HK-2 (cell line): ENCODE measurements around the gene TAGLN.
"Not testable (repeated sequence)": the region's sequence is repeated elsewhere in the genome, so short reads cannot be mapped to it uniquely, and the experiment has no call there.

Source experiments
- DNase-seq: peaks from one replicate; pipeline ENCODE4 v3.0.0-alpha.2; 2018; ENCODE audit not compliant: unreplicated experiment

The TAGLN gene

DNA sequence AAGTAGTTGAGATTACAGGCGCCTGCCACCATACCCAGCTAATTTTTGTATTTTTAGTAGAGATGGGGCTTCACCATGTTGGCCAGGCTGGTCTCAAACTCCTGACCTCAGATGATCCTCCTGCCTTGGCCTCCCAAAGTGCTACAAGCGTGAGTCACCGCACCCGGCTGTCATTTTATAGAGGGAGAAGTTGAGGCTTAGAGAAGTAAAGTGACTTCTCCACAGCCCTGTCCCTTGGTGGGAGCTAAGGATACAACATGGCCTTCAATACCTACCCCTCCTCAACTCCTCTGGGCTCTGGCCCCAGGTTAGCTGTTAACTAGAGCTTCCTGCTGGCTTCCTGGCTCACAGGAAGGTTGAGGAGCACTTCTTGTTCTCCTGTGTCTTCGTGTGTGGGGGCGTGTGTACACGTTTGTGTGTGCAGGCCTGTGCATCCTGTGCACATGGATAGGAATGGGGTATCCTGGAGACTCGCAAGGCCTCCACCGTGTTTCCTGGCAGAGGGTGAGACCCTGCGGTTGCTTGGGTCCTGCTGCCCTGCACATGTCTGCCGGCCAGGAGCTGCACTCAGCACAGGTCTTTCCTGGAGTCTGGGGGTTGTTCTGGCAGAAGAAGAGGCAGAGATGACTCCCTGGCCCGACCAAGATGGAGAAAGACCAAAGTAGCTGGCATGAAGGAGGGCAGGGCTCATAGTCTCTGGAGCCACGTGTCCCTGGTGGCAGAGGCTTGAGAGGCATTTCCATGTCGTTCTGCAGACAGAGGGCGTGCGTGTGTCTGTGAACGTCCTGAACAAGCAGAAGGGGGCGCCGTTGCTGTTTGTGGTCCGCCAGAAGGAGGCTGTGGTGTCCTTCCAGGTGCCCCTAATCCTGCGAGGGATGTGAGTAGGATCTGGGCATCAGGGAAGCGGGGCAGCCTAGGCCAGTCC lies 18.2 kb upstream of the TAGLN start:
- no peak for DNase-seq

DNA sequence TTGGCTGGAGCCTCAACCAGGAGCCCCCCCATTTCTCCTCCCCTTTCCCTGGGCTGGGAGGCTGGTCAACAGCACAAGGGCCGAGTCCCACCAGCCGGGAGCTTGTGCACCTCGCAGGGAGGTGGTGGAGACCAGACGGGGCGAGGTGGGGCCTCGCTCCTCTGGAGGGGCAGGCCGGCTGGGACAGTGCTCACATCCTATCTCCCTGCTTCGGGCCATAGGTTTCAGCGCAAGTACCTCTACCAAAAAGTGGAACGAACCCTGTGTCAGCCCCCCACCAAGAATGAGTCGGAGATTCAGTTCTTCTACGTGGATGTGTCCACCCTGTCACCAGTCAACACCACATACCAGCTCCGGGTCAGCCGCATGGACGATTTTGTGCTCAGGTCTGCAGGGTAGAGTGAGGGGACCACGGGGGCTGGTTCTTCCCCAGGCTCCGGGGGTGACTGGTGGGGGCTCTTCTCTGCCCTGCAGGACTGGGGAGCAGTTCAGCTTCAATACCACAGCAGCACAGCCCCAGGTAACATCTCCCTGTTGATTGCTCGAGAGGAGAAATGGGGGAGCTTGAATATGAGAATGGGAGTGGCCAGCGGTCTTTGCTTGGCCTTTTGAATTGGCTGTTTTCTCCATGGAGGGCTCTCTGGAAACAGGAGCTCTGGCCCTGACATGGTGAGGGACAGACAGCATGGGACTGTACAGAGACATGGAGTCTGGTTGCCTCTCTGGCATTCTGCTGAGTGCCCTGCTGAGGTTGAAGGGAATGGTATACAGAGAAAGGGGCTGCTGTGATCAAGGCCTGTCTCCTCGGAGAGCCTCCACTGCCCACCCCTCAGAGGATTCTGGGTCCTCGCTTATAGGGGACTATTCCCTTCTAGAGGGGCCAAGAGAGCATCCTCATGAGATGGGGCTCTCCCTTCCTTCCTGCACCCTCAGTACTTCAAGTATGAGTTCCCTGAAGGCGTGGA lies 17.3 kb upstream of the TAGLN start:
- no peak for DNase-seq

DNA sequence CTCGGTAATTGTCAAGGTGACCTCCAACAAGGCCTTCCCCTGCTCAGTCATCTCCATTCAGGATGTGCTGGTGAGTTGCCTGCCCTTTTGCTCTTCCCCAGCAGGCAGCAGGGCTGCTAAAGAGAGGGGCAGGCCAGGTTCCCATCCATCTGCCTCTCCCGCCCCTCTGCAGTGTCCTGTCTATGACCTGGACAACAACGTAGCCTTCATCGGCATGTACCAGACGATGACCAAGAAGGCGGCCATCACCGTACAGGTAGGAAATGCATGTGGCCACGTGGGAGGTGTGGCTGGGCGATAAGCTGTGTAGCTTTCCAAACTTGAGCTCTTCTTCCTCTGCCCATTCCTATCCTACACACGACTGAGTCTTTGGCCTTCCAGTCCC lies 16.6 kb upstream of the TAGLN start:
- no peak for DNase-seq

DNA sequence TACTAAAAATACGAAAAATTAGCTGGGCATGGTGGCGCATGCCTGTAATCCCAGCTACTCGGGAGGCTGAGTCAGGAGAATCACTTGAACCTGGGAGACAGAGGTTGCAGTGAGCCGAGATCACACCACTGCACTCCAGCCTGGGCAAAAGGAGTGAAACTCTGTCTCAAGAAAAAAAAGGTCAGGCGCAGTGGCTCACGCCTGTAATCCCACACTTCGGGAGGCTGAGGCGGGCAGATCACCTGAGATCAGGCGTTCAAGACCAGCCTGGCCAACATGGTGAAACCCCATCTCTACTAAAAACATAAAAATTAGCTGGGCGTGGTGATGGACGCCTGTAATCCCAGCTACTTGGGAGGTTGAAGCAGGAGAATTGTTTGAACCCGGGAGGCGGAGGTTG lies 16.0 kb upstream of the TAGLN start:
- DNase-seq, result not testable (repeated sequence)

DNA sequence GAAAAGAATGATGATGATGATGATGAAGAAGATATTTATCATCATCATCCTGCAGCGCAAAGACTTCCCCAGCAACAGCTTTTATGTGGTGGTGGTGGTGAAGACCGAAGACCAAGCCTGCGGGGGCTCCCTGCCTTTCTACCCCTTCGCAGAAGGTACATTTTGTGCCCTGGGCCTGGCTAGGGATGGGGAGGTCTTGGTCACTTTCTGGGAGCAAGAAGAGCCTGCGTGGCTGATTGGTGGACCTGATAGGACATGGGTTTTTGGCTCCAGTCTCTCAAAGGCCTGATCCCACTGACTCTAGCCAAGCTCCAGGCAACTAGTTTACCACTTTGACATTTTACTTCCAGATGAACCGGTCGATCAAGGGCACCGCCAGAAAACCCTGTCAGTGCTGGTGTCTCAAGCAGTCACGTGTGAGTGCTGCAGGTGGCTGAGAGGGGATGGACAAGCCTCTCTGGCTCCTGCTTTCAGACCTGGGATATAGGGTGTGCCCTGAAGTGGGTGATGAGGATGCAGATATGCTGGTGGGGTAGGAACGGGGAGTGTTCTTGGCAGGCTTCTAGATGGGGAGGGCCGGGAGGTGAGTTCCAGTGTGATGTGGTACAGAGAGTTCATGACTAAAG lies 15.3 kb upstream of the TAGLN start:
- no peak for DNase-seq

DNA sequence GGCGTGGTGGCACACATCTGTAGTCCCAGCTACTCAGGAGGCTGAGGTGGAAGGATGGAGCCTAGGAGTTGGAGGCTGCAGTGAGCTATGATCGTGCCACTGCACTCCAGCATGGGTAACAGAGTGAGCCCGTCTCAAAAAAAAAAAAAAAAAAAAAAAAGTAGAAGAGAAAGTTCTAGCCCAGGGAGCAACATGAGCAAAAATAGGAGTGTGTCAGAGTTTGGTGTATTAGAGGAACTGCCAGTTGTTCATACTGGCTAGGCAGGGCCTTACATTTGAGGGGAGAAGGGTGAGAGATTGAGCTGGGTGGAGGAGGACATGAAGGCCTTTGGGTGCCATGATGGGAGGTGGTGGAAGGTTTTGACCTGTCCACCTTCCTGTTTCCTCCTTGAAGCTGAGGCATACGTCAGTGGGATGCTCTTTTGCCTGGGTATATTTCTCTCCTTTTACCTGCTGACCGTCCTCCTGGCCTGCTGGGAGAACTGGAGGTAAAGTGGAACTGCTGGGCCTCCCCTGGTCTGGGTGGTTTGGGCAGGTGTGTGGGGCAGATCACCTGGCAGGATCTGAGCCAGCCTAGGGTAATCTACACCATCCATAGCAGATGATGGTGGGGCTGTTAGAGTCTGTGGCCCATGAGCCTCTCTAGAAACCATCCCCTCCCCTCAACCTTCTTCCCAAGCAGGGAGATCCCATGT lies 13.3 kb upstream of the TAGLN start:
- DNase-seq, result no peak

DNA sequence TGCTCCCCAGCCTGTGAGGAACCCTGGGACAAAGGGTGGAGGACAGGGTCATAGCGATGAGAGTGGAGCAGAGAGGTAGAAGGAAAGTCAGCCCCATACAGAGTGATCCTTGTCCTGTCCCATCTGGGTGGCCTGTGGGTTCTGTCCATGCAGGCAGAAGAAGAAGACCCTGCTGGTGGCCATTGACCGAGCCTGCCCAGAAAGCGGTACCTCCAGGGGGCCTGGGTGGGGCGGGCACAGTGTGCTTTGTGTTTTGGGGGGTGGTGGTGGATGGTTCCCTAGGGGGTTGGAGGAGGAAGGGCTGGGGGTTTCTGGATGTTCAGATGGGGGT lies 12.8 kb upstream of the TAGLN start:
- DNase-seq, result no peak

DNA sequence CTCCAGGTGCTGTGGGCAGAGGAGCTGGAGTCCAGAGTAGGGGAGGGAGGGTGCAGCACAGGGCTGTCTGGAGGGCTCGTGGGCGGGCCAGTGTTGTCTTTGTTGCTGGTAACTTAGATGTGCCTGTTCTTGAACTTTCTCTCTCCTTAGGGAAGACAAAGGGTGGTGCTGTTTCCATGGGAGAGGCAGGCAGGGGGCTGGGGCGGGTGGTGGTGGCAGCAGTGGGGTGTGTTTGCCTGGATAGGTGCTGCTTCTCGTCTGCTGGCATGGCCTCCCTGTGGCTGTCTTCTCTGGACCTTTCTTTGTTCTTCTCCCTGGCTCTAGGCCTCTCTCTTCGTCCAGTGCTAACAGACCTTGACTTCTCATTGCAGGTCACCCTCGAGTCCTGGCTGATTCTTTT lies 12.2 kb upstream of the TAGLN start:
- DNase-seq, result no peak

DNA sequence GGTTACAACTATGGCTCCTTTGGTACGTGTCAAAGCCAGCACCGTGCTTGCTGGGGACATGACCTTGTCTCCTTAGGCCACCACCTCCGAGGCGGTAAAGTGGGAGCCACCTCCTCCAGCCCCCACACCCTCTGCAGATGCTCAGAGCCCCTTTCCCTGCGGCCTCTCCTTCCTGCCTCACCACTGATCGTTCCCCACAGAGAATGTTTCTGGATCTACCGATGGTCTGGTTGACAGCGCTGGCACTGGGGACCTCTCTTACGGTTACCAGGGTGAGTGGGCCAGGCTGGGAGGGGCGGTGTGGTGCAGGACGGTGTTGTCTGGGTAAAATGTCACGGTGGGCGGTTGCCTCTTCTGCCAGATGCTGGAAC lies 11.8 kb upstream of the TAGLN start:
- no peak for DNase-seq

DNA sequence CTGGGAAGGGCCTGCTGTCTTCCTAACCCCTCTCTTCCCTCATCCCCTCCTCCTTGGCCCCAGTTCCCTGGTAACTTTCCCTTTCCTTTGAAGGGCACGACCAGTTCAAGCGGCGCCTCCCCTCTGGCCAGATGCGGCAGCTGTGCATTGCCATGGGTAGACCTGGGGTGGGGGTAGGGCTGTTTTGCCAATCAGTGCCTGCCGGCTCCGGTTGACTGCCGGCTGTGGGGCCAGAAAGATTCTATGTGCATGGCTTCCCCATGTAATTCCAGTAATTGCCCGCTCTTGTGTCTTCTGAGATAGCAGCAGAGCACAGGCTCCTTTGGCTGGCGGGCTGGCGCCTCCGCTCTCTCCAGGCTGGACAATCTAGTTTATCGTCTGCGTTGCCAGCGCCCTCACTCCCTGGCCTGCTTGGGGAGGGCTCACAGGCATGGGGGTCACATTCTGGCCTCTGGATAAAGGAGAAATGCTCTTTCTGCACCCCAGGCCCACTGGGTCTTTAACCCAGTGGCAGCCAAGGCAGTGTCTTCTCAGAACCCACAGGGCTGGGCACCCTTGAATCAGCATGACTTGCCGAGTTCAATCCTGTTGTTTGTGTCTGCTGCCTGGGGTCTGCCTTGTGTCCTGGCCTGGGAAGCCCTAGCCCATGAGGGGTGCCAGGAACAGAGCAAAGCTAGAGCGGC lies 11.2 kb upstream of the TAGLN start:
- no peak for DNase-seq

DNA sequence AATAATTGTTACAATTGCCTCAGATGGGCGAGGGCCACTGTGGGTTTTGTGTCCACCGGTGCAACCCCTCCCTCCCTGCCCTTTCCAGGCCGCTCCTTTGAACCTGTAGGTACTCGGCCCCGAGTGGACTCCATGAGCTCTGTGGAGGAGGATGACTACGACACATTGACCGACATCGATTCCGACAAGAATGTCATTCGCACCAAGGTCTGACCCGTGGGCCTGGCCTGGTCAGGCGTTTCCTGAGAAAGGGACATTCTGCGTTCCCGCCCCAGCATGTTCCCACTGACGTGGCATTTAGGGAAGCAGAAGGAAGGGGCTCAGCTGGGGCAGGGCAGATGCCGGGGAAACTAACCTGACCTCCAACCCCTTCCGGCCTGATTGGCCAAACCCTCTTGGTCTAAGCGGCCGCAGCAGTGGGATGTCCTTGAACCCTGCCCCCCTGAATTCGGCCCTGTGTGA lies 10.5 kb upstream of the TAGLN start:
- DNase-seq, result no peak

DNA sequence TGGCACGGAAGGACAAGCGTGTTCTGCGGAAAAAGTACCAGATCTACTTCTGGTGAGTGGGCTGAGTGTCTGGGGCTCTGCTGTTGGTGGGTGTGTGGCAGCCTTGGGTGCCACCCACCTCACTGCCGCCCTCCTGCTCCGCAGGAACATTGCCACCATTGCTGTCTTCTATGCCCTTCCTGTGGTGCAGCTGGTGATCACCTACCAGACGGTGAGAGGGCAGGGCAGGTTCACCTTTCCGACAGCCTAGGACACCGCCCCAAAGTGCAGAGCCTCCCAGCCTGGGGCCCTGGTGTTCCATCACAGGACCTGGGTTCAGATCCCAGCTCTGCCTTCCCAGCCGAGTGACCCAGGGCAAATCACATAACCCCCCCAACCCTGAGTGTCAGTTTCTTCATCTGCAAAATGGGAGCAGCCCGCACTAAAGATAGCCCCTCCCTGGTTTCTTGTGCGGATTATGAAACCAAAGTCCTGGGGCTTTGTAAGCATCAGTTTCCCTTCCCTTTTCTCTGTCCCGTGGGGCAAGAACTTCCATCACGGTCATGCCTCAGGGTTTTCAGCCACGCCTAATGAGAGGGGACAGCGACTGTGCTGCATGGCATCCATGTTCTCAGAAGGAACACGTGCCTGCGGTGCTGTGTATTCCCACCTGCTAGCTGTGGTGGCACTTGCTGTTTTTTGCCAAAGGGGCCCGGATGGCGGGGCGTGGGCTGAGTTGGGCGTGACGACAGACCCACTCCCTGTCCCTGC lies 9.8 kb upstream of the TAGLN start:
- no peak for DNase-seq

DNA sequence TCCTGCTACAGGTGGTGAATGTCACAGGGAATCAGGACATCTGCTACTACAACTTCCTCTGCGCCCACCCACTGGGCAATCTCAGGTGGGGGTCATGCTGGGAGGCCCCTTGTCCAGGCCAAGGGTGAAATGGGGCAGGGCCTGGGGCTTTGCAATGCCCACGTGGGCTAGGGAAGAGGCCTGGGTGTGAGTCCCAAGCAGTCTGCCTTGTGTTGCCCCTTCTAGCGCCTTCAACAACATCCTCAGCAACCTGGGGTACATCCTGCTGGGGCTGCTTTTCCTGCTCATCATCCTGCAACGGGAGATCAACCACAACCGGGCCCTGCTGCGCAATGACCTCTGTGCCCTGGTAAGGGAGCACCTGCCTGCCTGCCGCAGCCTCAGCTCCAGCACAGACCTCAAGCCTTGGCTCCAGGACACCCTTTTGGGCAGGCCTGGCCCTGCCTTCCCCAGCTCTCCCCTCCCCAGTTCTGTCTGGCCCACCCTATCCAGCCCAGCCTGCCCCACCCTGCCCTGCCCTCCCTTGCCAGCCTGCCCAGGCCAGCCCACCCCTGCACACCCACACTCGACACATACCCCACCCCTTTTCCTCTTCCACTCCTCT lies 9.1 kb upstream of the TAGLN start:
- no peak for DNase-seq

DNA sequence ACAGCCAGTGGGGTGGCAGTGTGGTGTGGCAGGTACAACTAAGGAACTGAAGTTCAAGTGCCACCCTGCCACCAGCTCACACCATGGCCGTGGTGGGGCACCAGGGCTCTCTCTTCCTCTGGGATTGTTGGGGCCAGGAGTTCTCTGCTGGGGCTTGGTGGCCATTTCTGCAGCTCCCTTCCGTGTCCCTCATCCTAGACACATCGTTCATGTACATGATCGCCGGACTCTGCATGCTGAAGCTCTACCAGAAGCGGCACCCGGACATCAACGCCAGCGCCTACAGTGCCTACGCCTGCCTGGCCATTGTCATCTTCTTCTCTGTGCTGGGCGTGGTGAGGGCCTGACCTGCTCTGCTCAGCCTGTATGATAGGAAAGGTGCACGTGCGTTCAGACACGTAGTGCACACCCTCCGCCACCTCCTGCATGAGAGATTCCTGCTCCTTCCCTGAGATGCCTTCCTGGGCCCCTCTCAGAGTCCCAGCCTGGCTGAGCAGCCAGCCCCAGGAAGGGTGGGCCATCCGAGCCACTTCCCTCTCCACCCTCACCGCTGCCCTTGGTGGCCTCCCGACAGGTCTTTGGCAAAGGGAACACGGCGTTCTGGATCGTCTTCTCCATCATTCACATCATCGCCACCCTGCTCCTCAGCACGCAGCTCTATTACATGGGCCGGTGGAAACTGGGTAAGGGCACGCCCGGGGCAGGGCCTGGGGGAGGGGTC lies 7.3 kb upstream of the TAGLN start:
- no peak for DNase-seq

DNA sequence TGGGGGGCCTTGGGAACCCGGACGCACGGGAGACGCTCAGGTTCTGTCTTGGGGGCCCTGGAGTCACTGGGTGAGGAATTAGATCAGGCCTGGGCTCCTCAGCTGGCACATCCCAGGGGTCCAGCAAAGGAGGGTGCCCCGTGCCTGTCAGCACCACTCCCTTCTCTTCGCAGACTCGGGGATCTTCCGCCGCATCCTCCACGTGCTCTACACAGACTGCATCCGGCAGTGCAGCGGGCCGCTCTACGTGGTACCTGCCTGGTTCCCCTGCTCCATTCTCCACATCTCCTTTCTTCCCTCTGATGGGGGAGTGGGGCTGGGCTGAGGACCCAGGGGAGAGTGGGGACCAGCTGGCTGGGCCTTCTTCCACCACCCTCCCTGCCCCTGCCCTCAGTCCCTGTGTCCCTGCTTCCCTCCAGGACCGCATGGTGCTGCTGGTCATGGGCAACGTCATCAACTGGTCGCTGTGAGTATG lies 6.7 kb upstream of the TAGLN start:
- no peak for DNase-seq

DNA sequence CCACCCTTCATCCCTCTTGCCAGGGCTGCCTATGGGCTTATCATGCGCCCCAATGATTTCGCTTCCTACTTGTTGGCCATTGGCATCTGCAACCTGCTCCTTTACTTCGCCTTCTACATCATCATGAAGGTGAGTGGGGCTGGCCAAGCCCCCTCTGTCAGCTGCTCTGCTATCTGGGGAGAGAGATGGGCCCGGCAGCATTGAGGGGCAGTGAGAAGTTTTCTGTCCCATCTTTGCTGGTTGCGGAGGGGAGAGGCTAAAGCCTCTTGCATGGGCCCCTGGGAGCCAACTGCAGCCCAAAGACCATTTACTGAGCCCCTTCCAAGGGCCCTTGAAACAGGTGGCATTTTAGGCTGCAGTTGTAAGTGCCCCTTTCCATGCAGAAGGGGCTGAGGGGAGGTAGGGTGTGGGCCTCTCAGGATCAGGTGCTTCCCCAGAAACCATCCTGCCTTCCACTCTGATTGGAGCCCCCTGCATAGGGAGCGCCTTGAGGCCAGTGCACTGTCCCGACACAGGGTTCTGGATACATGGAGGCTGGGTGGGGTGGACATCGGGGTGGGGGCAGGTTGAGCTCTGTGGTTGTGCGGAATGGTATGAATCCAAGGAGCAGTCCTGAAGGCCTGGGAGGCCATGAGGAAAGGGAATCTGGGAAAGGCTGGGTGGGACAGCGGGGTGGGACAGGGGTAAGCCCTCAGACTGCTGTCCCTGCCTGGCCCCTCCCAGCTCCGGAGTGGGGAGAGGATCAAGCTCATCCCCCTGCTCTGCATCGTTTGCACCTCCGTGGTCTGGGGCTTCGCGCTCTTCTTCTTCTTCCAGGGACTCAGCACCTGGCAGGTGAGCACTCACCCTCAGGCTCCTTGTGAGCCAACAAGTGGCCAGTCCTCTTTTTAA lies 5.8 kb upstream of the TAGLN start:
- no peak for DNase-seq

DNA sequence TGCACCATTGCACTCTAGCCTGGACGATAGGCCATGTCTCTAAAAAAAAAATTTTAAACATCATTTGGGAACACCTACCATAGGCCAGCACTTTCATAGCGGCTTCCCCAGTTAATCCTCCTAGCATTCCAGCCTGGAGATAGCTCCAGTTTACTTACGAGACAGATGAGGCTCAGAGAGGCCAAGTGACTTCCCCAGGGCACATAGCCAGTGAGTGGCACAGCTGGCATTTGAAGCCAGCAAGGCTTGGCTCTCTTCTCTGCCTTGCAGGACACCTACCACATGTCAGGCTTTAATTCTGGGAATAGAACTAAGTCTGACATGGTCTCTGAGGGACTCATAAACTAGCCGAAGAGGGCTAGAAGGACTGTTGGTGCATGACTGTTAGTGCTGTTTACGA lies 4.9 kb upstream of the TAGLN start:
- no peak for DNase-seq

DNA sequence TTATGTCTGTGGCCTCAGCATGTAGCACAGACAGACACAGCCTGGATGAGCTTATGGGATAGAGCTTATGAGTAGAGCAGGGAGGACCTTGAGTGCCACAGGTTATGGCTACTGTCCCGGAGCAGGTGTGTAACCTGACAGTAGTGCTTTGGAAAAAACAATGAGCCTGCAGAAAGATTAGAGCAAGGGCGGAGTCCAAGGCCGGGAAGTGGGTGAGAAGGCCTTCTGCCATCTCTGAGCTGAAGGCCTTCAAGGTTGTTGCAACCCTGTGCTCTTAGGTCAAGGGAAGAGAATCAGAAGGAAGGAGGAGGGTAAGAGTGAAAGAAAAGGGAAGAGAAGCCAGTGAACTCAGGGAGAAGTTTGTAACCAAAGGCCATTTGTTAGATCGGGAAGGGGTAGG lies 3.9 kb upstream of the TAGLN start:
- no peak for DNase-seq
